NCI-H748 (cell line): ENCODE data around the gene MCM5.
A peak's percentile ranks its signal among the peaks of the same experiment; 100 is the strongest.

ENCODE experiments used
- DNase-seq: peaks from one replicate; lab custom pipeline; 2025; ENCODE audit not compliant: unreplicated experiment; lab: John Stamatoyannopoulos, UW

MCM5 gene

DNA sequence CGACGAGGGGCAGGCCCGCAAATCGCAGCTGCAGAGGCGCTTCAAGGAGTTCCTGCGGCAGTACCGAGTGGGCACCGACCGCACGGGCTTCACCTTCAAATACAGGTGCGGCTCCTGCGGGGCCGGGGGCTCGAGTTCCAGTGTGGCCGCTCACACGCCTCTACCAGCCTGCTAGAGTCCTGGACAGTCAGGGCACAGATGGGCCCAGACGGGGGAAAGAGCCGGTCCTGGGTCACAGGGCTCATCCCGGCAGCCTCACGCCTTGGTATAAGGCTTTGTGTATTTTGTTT, 506 bp downstream of the MCM5 start:
- peak; percentile 43 for DNase-seq

GRCh38 chr22:35401863-35402262, 1.9 kb downstream of the MCM5 start:
- no peak for DNase-seq

DNA sequence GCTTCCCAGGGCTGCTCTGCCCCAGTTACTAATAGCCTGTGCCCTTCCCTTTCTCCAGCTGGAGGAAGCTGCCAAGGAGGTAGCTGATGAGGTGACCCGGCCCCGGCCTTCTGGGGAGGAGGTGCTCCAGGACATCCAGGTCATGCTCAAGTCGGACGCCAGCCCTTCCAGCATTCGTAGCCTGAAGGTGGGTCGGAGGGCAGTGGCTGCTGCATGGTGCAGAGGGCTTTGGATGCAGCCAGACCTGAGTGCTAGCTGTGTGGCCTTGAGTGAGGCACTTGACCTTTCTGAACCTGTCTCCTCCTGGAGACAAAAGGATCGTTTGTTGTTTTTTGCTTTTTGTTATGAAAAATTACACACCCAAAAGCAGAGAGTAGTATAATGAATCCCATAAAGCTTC, 3.4 kb downstream of the MCM5 start:
- no peak for DNase-seq

- DNase-seq, result no peak
These were observed 4.2 kb downstream of the MCM5 start for GRCh38 chr22:35404176-35404575.

DNA sequence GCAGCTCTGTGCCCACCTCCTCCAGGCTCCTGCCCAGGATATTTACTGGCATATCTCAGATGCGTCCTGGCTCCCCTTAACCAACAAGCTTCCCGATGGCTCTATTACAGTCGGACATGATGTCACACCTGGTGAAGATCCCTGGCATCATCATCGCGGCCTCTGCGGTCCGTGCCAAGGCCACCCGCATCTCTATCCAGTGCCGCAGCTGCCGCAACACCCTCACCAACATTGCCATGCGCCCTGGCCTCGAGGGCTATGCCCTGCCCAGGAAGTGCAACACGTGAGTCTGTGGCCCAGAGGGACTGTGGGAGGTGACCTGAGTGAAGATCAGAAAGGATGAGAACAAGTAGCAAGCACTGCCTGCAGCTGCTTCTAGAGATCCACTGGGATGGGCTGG, 6.5 kb downstream of the MCM5 start:
- no peak for DNase-seq

DNA sequence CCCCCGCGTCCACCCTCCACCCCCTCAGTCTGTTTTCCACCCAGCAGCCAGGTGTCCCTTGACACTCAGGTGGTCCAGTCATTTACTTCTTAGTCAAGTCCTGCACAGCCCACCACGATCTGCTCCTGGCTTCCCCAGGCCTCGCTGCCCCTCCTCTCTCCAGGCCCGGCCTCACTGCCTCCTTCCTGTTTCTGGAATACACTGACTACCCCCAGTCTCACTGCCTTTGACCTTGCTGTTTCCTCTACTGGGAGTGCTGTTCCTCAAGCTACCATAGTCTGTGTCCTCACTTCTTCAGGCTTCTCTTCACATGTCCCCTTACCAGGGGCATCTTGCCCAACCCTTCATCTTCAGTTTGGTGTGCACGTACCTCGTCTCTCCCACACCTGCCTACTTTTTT, 7.4 kb downstream of the MCM5 start:
- DNase-seq, result no peak

GRCh38 chr22:35409783-35410662, 10.1 kb downstream of the MCM5 start:
- DNase-seq, result no peak

GRCh38 chr22:35410663-35411034, 10.7 kb downstream of the MCM5 start:
- DNase-seq, result no peak

GRCh38 chr22:35411102-35411501, 11.2 kb downstream of the MCM5 start:
- DNase-seq, result no peak

DNA sequence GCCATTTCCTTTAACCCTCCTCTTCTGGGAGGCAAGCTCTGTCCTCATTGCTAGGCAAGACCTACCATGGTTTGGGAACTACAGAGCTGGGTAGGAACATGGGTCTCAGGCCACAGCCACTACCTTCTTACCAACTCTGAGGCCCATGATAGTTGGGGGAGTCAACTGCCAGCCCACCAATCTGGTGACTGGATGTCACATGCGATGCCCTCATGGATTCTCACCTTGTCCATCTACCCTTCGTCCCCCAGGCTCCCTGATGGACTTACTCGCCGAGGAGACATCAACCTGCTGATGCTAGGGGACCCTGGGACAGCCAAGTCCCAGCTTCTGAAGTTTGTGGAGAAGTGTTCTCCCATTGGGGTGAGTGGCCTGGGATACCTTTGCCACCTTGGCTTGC, 13.7 kb downstream of the MCM5 start:
- DNase-seq, result no peak

DNA sequence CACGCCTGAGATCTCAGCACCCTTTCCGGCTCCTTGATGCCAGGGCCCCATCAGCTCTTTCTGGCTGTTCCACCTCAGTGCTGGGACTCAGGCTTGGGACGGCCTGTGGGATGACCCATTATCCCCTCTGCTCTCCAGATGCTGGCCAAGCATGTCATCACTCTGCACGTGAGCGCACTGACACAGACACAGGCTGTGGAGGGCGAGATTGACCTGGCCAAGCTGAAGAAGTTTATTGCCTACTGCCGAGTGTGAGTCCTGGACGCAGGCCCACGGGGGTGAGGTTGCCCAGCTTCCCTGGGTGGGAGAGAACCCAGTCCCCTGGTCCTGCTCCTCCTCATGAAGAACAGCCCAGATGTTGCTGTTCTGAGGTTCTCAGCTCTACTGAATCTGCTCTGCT, 17.7 kb downstream of the MCM5 start:
- no peak for DNase-seq

DNA sequence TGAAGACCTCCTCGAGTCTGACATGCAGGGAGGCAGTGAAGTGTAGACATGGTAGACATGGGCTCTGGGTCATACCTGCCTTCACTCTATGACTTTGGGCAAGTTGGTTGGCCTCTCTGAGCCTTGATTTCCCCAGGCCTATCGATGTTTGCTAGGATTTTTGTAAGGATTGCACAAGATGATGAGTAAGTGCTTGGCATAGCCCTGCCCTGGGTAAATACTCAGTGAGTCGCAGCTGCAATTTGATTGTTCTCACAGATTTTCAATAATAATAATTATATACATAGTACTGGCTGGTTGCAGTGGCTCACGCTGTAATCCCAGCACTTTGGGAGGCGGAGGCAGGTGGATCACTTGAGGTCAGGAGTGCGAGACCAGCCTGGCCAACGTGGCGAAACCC, 18.1 kb downstream of the MCM5 start:
- DNase-seq, result no peak

DNA sequence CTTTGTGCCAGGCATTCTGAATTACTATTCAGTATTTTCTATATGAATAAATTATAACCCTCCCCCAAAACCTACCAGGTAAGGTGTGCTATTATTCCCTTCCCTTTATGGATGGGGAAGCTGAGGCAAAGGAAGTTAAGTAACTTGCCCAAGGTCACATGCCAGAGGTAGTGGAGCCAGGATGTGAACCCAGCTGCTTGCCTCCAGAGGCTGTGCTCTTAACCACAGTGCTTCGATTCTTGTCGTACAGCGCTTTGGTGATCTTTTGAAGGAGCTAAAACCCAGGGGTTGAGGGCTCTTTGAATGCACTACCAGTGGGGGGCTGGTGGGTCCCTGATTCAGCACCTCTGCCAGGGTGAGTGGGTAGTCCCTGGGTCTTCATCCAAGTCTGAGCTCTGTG, 18.8 kb downstream of the MCM5 start:
- no peak for DNase-seq

DNA sequence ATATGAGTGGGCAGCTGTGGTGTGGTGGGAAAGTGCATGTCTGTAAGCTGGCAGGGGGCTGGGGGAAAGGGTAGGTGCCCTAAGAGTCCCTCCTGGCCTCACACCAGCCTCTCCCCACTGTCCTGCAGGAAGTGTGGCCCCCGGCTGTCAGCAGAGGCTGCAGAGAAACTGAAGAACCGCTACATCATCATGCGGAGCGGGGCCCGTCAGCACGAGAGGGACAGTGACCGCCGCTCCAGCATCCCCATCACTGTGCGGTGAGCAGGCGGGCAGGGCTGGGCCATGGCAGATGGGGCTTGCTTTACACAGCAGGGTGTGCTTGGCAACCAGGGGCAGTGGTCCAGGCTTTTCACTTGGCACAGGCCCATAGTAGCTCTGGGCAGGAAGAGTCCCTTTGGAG, 19.8 kb downstream of the MCM5 start:
- no peak for DNase-seq

GRCh38 chr22:35421121-35421520, 21.2 kb downstream of the MCM5 start:
- no peak for DNase-seq

DNA sequence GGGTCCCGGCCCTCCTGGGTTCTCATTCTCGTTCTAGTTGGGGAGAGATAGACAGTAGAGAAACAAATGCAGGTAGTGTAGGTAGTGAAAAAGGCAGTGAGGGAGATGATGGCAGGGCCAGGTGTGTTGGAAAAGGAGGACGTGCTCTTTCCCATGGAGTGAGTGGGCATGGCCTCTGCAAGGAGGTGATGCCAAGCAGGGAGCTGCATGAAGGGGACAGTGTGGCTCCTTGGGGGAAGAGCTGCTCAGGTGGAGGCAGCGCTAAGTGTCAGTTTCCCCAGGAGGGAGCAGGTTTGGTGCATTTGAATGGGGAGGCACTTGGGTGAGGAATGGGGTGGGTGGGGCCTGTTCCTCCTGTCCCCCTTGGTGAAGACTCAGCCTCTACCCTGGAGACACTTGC, 22.2 kb downstream of the MCM5 start:
- DNase-seq, result no peak

- DNase-seq, result no peak
These were observed 23.0 kb downstream of the MCM5 start for GRCh38 chr22:35422936-35423335.

DNA sequence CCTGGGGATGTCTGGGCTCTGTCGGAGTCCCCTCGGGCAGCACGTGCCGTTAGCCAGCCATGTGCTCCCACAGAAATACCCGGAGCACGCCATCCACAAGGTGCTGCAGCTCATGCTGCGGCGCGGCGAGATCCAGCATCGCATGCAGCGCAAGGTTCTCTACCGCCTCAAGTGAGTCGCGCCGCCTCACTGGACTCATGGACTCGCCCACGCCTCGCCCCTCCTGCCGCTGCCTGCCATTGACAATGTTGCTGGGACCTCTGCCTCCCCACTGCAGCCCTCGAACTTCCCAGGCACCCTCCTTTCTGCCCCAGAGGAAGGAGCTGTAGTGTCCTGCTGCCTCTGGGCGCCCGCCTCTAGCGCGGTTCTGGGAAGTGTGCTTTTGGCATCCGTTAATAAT, 24.1 kb downstream of the MCM5 start:
- no peak for DNase-seq

- DNase-seq, result no peak
These were observed 24.8 kb downstream of the MCM5 start for GRCh38 chr22:35424761-35425160.

DNA sequence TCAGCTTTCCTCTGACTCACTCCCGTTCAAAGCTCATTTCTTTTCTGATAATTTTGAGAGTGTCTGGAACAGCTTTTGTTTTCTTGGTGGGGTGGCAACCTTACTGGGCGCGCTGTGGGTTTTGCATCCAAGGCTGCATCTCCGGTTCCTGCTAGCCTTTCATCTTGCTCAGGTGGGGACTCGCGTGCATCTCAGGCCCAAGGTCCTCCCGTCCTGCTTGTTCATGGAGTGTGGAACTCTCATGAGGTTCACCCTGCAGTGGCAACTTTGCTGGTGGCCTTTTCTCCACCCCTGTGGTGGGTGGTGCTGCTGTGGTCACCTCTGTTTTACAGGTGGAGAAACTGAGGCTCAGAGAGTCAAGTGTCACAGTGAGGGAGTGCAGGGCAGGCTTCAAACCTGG, 25.6 kb downstream of the MCM5 start:
- DNase-seq, result no peak

- DNase-seq, result no peak
These were observed 26.2 kb downstream of the MCM5 start for GRCh38 chr22:35425971-35426800.

- DNase-seq, result no peak
These were observed 26.8 kb downstream of the MCM5 start for GRCh38 chr22:35426801-35427140.

DNA sequence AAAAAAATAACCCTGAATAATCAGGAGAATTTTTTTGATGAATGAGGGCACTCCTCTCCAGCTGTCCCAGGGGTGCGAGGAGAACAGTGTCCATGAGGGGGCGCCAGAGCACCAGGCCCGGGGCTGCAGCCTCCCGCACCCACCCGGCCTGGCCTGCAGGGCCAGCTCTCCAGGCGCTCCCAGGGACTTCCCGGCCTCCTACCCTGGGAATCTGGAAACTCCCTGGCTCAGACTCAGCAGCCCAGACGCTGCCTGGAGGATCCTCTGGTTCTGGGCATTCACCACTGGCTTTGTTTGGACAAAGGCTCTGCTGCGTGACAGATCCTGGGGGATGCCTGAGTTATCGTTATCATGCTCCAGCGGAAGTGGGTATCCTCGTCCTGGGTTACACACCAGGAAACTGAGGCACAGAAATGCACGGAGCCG, 31.0 kb downstream of the MCM5 start:
- peak; percentile 38 for DNase-seq
